Liver (tissue), 9 donors: ENCODE measurements around the gene TRMT10A. TPM values are rescaled to one million over a fixed set of nuclear protein-coding genes. Genes with fewer than 3 reads are reported as not detected.

Source experiments
- DNase-seq: peaks from one replicate; pipeline ENCODE4 v3.0.0-alpha.2; 2017; ENCODE audit warnings: low spot score
- H3K27ac ChIP-seq, 2 donors: one replicate each; pipeline ENCODE4 v1.7.0; 2013; ENCODE audit warnings: inconsistent platforms in 2 of 2, low read length in 2 of 2, control low read depth in 1 of 2, low read depth in 1 of 2, mild to moderate bottlenecking in 1 of 2
- H3K27me3 ChIP-seq, 4 donors: one replicate each; pipeline versions ENCODE4 v1.6.1 to v1.7.0; 2013; ENCODE audit warnings: low read length in 3 of 4, inconsistent platforms in 1 of 4, mild to moderate bottlenecking in 1 of 4, moderate library complexity in 1 of 4; ENCODE audit not compliant: control insufficient read depth in 4 of 4, insufficient read depth in 4 of 4
- H3K36me3 ChIP-seq, 4 donors: one replicate each; pipeline versions ENCODE4 v1.6.1 to v1.7.0; 2013; ENCODE audit warnings: low read length in 3 of 4, mild to moderate bottlenecking in 3 of 4, low read depth in 1 of 4, moderate library complexity in 1 of 4; ENCODE audit not compliant: control insufficient read depth in 4 of 4, insufficient read depth in 3 of 4
- H3K4me1 ChIP-seq, 4 donors: one replicate each; pipeline versions ENCODE4 v1.6.1 to v1.7.0; 2013; ENCODE audit warnings: low read length in 3 of 4, mild to moderate bottlenecking in 3 of 4, moderate library complexity in 1 of 4; ENCODE audit not compliant: control insufficient read depth in 4 of 4, insufficient read depth in 4 of 4
- H3K4me3 ChIP-seq, 3 donors: one replicate each; pipeline versions ENCODE4 v1.6.1 to v1.7.0; 2013; ENCODE audit warnings: low read length in 3 of 3, control low read depth in 1 of 3, low read depth in 1 of 3, mild to moderate bottlenecking in 1 of 3
- H3K9ac ChIP-seq, 2 donors: one replicate each; pipeline ENCODE4 v1.7.0; 2013; ENCODE audit warnings: low read length in 2 of 2, mild to moderate bottlenecking in 2 of 2, moderate library complexity in 2 of 2, control low read depth in 1 of 2, low read depth in 1 of 2
- H3K9me3 ChIP-seq, 4 donors: one replicate each; pipeline versions ENCODE4 v1.6.1 to v1.7.0; 2013; ENCODE audit warnings: low read length in 3 of 4; ENCODE audit not compliant: control insufficient read depth in 4 of 4
- ATF3 ChIP-seq: IDR thresholded peaks from 2 replicates; pipeline ENCODE4 v1.6.1; 2016; ENCODE audit warnings: antibody characterized with exemption
- CTCF ChIP-seq: fragments of 150-350 bp; IDR thresholded peaks from 2 replicates; pipeline ENCODE4 v1.5.1; 2017; ENCODE audit warnings: improper control_type of control experiment, low read depth, low read length; ENCODE audit not compliant: missing input control
- EGR1 ChIP-seq, 2 donors: IDR thresholded peaks; 2 replicates each; pipeline ENCODE4 v1.6.1; 2016 to 2018; ENCODE audit warnings: antibody characterized with exemption in 2 of 2, low read depth in 2 of 2
- FOXA1 ChIP-seq: IDR thresholded peaks from 2 replicates; pipeline ENCODE4 v1.6.1; 2016; ENCODE audit warnings: antibody characterized with exemption
- FOXA2 ChIP-seq: IDR thresholded peaks from 2 replicates; pipeline ENCODE4 v1.6.1; 2016; ENCODE audit warnings: antibody characterized with exemption
- GABPA ChIP-seq, 2 donors: IDR thresholded peaks in 1 of 2; conservative IDR thresholded peaks in 1 of 2; 2 replicates each; pipeline ENCODE4 v1.6.1; 2016; ENCODE audit warnings: antibody characterized with exemption in 2 of 2, mild to moderate bottlenecking in 1 of 2, moderate library complexity in 1 of 2
- HNF4A ChIP-seq, 2 donors: conservative IDR thresholded peaks; 2 replicates each; pipeline ENCODE4 v1.6.1; 2016; ENCODE audit warnings: antibody characterized with exemption in 2 of 2, mild to moderate bottlenecking in 2 of 2
- HNF4G ChIP-seq: IDR thresholded peaks from 2 replicates; pipeline ENCODE4 v1.6.1; 2016; ENCODE audit warnings: antibody characterized with exemption
- JUND ChIP-seq, 2 donors: IDR thresholded peaks; 2 replicates each; pipeline ENCODE4 v1.6.1; 2016; ENCODE audit warnings: antibody characterized with exemption in 2 of 2
- MAX ChIP-seq: IDR thresholded peaks from 2 replicates; pipeline ENCODE4 v1.6.1; 2016; ENCODE audit warnings: antibody characterized with exemption
- NR2F2 ChIP-seq: IDR thresholded peaks from 2 replicates; pipeline ENCODE4 v1.6.1; 2016; ENCODE audit warnings: antibody characterized with exemption
- RAD21 ChIP-seq, 2 donors: IDR thresholded peaks; 2 replicates each; pipeline ENCODE4 v1.6.1; 2016; ENCODE audit warnings: antibody characterized with exemption in 2 of 2, mild to moderate bottlenecking in 2 of 2
- REST ChIP-seq: IDR thresholded peaks from 2 replicates; pipeline ENCODE4 v1.6.1; 2016; ENCODE audit warnings: antibody characterized with exemption, mild to moderate bottlenecking
- RXRA ChIP-seq, 2 donors: IDR thresholded peaks; 2 replicates each; pipeline ENCODE4 v1.6.1; 2017 to 2018; ENCODE audit warnings: antibody characterized with exemption in 2 of 2, mild to moderate bottlenecking in 1 of 2
- SP1 ChIP-seq: IDR thresholded peaks from 2 replicates; pipeline ENCODE4 v1.6.1; 2018; ENCODE audit warnings: antibody characterized with exemption, mild to moderate bottlenecking
- TAF1 ChIP-seq: conservative IDR thresholded peaks from 2 replicates; pipeline ENCODE4 v1.6.1; 2016; ENCODE audit warnings: antibody characterized with exemption, mild to moderate bottlenecking
- YY1 ChIP-seq: IDR thresholded peaks from 2 replicates; pipeline ENCODE4 v1.6.1; 2016; ENCODE audit warnings: antibody characterized with exemption, mild to moderate bottlenecking
- ZBTB33 ChIP-seq: IDR thresholded peaks from 2 replicates; pipeline ENCODE4 v1.6.1; 2016; ENCODE audit warnings: antibody characterized with exemption
- WGBS: extraction: QIAGEN DNeasy Blood & Tissue Kit; methylation state at CpG from one replicate; pipeline ENCODE4 v1.1.7; 2013; 5-methylcytosine and 5-hydroxymethylcytosine counted together
- polyA plus RNA-seq, 2 donors: library from polyadenylated mRNA; stranded (reverse) in 1 of 2; unstranded in 1 of 2; fragments of 200-250 nt in 1 of 2; fragments of >200 nt in 1 of 2; fragmentation: Nextera tagmentation in 1 of 2; extraction: Ambion mirVana in 1 of 2; gene quantifications; one replicate each; pipeline versions ENCODE4 v1.2.1 to v1.2.3, GENCODE V29; 2013 to 2015
- total RNA-seq, 2 donors: library from RNA; depleted of rRNA; stranded (reverse); fragments of >200 nt; gene quantifications; one replicate each; pipeline ENCODE4 v1.2.3, GENCODE V29; 2014
- donor health status: healthy.
- donor health status: healthy.
- donor health status: healthy.
- donor health status: healthy.
- donor health status: healthy.

The TRMT10A gene
- total and polyA plus RNA-seq, 4 donors: 2.8 to 6.8 (median 3.4) TPM

- TF ChIP-seq REST (no peak), YY1 (no peak), NR2F2 (no peak)
Measured at GRCh38 chr4:99564921-99565320, 1.1 kb upstream of the TRMT10A start (continued).

GRCh38 chr4:99552872-99553271 lies 11.0 kb downstream of the TRMT10A start:
- no peaks in the 10 kb centered on the region for H3K27me3 ChIP-seq
- no peak for DNase-seq
- no peak overlapping the region for H3K4me3 ChIP-seq
- TF ChIP-seq CTCF (no peak), NR2F2 (no peak), SP1 (no peak), ZBTB33 (no peak), REST (no peak), YY1 (no peak), ATF3 (no peak), RAD21 (IDR thresholded peaks at IDR 0.05) (no peak), HNF4A (conservative IDR thresholded peaks at IDR 0.05) (no peak), RXRA (IDR thresholded peaks at IDR 0.05) (no peak), GABPA (IDR thresholded peaks at IDR 0.05 in 1 of 2, conservative IDR thresholded peaks at IDR 0.05 in 1 of 2) (no peak), FOXA2 (no peak), HNF4G (no peak), FOXA1 (no peak), EGR1 (IDR thresholded peaks at IDR 0.05; ENCODE audit: low read depth in 2 of 2) (no peak), MAX (no peak), TAF1 (no peak), JUND (IDR thresholded peaks at IDR 0.05) (no peak)
- H3K4me1 ChIP-seq: no peaks in the 10 kb centered on the region
- H3K9ac ChIP-seq: no peak overlapping the region
- H3K9me3 ChIP-seq: no peaks in the 10 kb centered on the region
- no peak overlapping the region for H3K27ac ChIP-seq
- WGBS: 95% methylated on average over 2 of the region's 2 CpGs
- peaks cover 0 to 8% (median under 1%) of the 10 kb centered on the region in 4 donors for H3K36me3 ChIP-seq
